T47D (cell line): ENCODE data around the gene STPG2.
"Not testable (repeated sequence)": the region's sequence is repeated elsewhere in the genome, so short reads cannot be mapped to it uniquely, and the experiment has no call there.

Source experiments
- DNase-seq, 2 experiments: peaks; one replicate each; pipeline versions ENCODE4 v3.0.0 to v3.0.0-alpha.2; 2011 to 2012; ENCODE audit warnings: low read depth in 1 of 2, low spot score in 1 of 2
- JUND ChIP-seq: IDR thresholded peaks from 2 replicates; pipeline ENCODE4 v1.6.1; 2012; ENCODE audit warnings: low read depth
- in situ Hi-C: cut with HindIII; loops from 2 replicates; pipeline ENCODE4 v1.10.0; 2016; ENCODE audit warnings: low sequenced_read_pairs, low pct_unique_long_range_greater_than_20kb

The STPG2 gene

DNA sequence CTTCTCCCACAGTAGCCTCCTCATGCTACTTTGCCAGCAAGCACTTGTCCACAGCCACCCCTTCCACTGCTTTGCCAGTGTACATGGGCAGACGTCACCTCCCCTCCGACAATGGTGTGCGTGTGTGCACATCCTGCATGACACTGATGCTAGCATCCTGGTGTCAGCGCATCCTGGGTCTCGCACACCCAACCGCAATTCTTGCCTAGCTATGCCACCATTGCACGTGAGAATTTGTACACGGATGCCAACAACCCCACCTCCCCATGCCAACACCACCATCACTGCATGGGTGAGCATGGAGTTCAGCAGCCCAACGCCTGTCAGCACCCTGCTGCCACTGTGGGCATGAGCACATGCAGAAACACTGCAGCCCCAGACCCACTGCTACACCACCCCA lies 550.0 kb downstream of the STPG2 start:
- in situ Hi-C loops = no loop called here
- DNase-seq = no peak
- TF ChIP-seq JUND = no peak

- DNase-seq = peak in 1 of 2 experiments; percentile 73
- in situ Hi-C loops = no loop called here
- TF ChIP-seq JUND = no peak; the same call in 1 of the 2 replicates
These were observed 553.0 kb downstream of the STPG2 start for GRCh38 chr4:97590266-97590665.

DNA sequence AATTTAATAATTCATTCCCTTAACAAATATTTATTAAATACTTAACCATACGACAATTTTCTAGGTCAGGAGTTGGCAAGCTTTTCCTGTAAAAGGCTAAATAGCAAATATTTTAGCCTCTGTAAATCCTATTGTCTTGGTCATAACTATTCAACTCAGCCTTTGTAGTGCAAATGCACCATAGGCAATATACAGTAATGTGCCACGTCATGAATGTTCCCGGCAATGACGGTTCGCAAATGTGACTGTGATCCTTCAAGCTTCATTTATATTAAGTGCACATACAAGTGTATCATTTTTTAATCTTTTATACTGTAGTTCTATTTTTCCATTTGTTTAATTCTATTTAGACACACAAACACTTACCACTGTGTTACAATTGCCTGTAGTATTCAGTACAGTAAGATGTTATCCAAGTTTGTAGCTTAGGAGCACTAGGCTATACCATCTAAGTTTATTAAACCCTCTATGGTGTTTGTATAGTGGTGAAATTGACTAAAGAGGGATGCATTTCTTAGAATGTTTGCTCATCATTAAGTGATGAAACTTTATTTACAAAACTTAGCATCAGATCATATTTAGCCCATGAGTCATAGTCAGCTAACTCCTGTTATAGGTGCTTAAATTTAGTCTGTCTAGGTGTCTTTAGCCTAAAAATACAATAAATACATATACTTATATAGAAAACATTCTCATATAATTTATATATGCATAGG lies 553.6 kb downstream of the STPG2 start:
- peak; percentile 83 for TF ChIP-seq JUND
- peak in 1 of 2 experiments; percentile 73 for DNase-seq
- in situ Hi-C loops = no loop called here

- TF ChIP-seq JUND = no peak
- DNase-seq = no peak
- in situ Hi-C loops = no loop called here
These were observed 555.4 kb downstream of the STPG2 start for GRCh38 chr4:97587912-97588311.

GRCh38 chr4:97585274-97585673 lies 558.0 kb downstream of the STPG2 start:
- no peak for DNase-seq
- in situ Hi-C loops = no loop called here
- no peak for TF ChIP-seq JUND

GRCh38 chr4:97582890-97583289 lies 560.4 kb downstream of the STPG2 start:
- no peak for TF ChIP-seq JUND
- no peak for DNase-seq
- in situ Hi-C loops = no loop called here

DNA sequence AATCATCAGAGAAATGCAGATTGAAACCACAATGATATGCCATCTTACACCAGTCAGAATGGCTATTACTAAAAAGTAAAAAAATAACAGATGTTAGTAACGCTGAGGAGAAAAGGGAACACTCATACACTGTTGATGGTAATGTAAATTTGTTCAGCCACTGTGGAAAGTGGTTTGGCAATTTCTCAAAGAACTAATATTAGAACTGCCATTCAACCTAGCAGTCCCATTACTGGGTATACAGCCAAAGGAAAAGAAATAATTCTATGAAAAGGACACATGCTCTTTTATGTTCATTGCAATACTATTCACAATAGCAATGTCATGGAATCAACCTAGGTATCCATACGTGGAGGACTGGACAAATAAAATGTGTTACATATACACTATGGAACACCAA lies 566.3 kb downstream of the STPG2 start:
- TF ChIP-seq JUND = no peak
- no peak for DNase-seq
- in situ Hi-C loops = no loop called here

DNA sequence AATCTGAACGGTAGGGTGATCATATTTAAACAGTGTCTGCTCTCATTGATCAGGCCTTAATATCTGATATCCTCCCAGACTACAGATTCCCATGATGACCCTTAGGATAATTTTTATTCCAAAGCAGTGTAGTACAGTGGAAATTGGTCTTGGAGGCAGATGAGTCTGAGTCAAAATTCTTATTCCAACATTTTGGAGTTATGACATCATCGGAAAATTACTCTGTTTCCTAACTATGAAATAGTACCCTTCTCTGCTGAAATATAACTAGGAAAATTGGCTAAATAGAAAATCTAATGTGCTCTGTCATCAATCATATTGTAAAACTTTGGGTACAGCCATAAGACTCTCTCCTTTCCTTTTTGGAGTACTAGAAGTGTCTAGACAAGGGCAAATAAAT lies 583.3 kb downstream of the STPG2 start:
- in situ Hi-C loops = no loop called here
- no peak for TF ChIP-seq JUND

DNA sequence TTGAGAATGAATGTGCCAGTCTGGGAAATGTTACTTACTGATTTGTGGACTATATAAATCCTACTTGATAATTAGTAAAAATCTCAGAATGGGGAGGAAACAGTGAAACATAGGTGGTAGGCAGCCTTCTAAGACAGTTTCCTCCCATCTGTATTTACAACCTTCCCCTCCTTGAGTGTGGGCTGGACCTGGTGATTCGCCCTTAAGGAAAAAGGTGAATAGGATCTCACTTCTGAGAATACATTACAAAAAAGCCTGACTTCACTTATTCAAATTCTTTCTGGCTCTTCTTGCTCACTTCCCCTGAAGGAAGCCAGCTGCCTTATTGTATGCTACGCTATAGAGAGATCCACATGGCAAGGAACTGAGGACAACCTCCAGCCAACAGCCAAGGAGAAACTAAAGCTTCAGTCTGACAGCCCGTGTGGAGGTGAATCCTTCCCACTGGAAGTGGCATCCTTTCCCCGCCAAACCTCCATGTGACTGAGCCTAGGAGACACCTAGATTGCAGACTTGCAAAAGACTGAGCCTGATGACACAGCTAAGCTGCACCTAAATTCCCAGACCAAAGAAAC lies 585.0 kb downstream of the STPG2 start:
- in situ Hi-C loops = no loop called here
- no peak for TF ChIP-seq JUND
- no peak for DNase-seq

More for the DNA sequence above, 583.3 kb downstream of the STPG2 start:
- DNase-seq = no peak

DNA sequence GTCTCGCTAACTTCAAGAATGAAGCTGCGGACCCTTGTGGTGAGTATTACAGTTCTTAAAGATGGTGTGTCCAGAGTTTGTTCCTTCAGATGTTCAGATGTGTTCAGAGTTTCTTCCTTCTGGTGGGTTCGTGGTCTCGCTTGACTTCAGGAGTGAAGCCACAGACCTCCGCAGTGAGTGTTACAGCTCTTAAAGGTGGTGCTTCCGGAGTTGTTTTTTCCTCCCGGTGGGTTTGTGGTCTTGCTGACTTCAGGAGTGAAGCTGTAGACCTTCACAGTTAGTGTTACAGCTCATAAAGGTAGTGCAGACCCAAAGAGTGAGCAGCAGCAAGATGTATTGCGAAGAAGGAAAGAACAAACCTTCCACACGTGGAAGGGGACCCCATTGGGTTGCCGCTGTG lies 592.6 kb downstream of the STPG2 start:
- DNase-seq, in situ Hi-C loops: not testable (repeated sequence)

DNA sequence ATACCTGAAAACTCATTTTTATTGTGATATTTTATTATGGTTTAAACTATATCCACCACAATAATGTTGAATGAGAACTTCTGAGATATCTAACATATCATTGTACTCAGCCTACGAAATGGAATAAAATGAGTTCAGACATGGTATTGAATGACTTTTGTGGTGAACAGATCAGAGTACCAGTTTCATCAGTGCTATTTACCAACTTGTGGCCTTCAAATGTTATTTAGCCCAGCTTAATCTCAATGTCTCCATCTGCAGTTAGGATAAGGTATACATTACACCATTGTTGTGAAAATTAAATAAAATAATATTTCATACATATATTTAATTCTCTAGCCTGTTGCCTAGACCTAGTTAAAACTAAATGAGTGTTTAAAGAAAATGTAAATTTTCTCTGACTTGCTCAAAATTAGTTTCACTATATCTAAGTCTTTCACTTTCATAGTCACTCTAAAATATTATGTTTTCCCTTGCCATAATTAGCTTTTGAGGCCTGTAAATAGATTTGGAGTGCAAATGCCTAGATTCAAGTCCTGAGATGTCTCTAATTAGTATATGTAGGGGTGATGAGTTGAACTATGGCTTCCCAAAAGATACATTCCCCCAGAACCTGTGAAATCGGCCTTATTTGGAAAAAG lies 594.2 kb downstream of the STPG2 start:
- no peak for TF ChIP-seq JUND
- DNase-seq = peak in 1 of 2 experiments; percentile 1

GRCh38 chr4:97548186-97548585 lies 595.1 kb downstream of the STPG2 start:
- DNase-seq = no peak
- in situ Hi-C loops = no loop called here
- no peak for TF ChIP-seq JUND

More for the DNA sequence above, 594.2 kb downstream of the STPG2 start:
- in situ Hi-C loops = no loop called here

GRCh38 chr4:97531351-97531750 lies 611.9 kb downstream of the STPG2 start:
- DNase-seq = no peak
- TF ChIP-seq JUND = no peak
- in situ Hi-C loops = no loop called here

DNA sequence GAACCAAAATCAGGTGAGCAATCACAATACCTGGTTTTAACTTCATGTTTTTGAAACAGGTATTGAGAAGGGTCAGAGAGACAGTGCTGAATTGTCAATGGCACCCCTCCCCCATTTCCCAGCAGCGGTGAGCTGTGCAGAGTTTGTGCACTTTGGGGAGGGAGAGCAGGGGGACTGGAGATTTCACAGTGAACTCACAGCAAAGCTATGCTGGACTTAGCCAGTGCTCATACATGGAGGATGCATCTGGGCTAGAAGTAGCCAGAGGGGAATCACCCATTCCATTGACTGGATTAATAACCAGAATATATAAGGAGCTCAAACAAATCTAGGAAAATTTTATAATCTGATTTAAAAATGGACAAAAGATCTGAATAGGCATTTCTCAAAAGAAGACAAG lies 612.6 kb downstream of the STPG2 start:
- no peak for DNase-seq
- in situ Hi-C loops = no loop called here
- no peak for TF ChIP-seq JUND
